SW480 (cell line): Measurements from ENCODE around the gene ERFE.

ENCODE experiments used
- DNase-seq: peaks from one replicate; pipeline ENCODE4 v3.0.0-alpha.2; 2016; ENCODE audit warnings: low spot score

ERFE gene

GRCh38 chr2:238139196-238140039 lies 19.4 kb upstream of the ERFE start:
- DNase-seq = no peak

GRCh38 chr2:238140040-238140439 lies 18.7 kb upstream of the ERFE start:
- DNase-seq = no peak

- DNase-seq = no peak
Measured at GRCh38 chr2:238140721-238141540, 17.8 kb upstream of the ERFE start.

- peak; percentile 77 for DNase-seq
Measured at GRCh38 chr2:238141541-238142318, 17.0 kb upstream of the ERFE start.

- DNase-seq = no peak
Measured at GRCh38 chr2:238142382-238143205, 16.2 kb upstream of the ERFE start.

- DNase-seq = peak; percentile 72
Measured at GRCh38 chr2:238143239-238143951, 15.4 kb upstream of the ERFE start.

GRCh38 chr2:238144262-238144661 lies 14.5 kb upstream of the ERFE start:
- no peak for DNase-seq

GRCh38 chr2:238145046-238145445 lies 13.7 kb upstream of the ERFE start:
- DNase-seq = no peak

GRCh38 chr2:238145851-238146250 lies 12.9 kb upstream of the ERFE start:
- DNase-seq = peak; percentile 25

GRCh38 chr2:238146884-238147544 lies 11.8 kb upstream of the ERFE start:
- DNase-seq = no peak

- DNase-seq = no peak
Measured at GRCh38 chr2:238148981-238149380, 9.8 kb upstream of the ERFE start.

- no peak for DNase-seq
Measured at GRCh38 chr2:238149841-238150572, 8.8 kb upstream of the ERFE start.

GRCh38 chr2:238150686-238151085 lies 8.1 kb upstream of the ERFE start:
- no peak for DNase-seq

GRCh38 chr2:238151205-238151604 lies 7.6 kb upstream of the ERFE start:
- no peak for DNase-seq

GRCh38 chr2:238151628-238152235 lies 7.0 kb upstream of the ERFE start:
- no peak for DNase-seq

- DNase-seq = no peak
Measured at GRCh38 chr2:238152771-238153688, 5.7 kb upstream of the ERFE start.

- DNase-seq = no peak
Measured at GRCh38 chr2:238154570-238154969, 4.2 kb upstream of the ERFE start.
